ENCODE measurements around the gene FRAS1.

GRCh38 chr4:78525559-78525958, 468.4 kb downstream of the FRAS1 start:
- TF ChIP-seq, protein P1, sequence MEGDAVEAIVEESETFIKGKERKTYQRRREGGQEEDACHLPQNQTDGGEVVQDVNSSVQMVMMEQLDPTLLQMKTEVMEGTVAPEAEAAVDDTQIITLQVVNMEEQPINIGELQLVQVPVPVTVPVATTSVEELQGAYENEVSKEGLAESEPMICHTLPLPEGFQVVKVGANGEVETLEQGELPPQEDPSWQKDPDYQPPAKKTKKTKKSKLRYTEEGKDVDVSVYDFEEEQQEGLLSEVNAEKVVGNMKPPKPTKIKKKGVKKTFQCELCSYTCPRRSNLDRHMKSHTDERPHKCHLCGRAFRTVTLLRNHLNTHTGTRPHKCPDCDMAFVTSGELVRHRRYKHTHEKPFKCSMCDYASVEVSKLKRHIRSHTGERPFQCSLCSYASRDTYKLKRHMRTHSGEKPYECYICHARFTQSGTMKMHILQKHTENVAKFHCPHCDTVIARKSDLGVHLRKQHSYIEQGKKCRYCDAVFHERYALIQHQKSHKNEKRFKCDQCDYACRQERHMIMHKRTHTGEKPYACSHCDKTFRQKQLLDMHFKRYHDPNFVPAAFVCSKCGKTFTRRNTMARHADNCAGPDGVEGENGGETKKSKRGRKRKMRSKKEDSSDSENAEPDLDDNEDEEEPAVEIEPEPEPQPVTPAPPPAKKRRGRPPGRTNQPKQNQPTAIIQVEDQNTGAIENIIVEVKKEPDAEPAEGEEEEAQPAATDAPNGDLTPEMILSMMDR (IDR thresholded peaks at IDR 0.05): no peak
- TF ChIP-seq EP300 (IDR thresholded peaks at IDR 0.05) (no peak), POLR2A (IDR thresholded peaks at IDR 0.05) (no peak)
